HPDE6-E6E7 (cell line): ENCODE measurements around the gene LBHD2.

Experiments
- DNase-seq: peaks from one replicate; pipeline ENCODE4 v3.0.0; 2011; ENCODE audit warnings: missing footprints; ENCODE audit errors: extremely low spot score

LBHD2 gene

GRCh38 chr14:103130017-103130764 is 46.2 kb downstream of the LBHD2 start:
- no peak for DNase-seq

- no peak for DNase-seq
Measured at GRCh38 chr14:103130965-103131364, 47.0 kb downstream of the LBHD2 start.

GRCh38 chr14:103131580-103131979 is 47.6 kb downstream of the LBHD2 start:
- no peak for DNase-seq

- no peak for DNase-seq
Measured at GRCh38 chr14:103132381-103133209, 48.6 kb downstream of the LBHD2 start.

- DNase-seq = no peak
Measured at GRCh38 chr14:103133210-103134140, 49.5 kb downstream of the LBHD2 start.

- DNase-seq = no peak
Measured at GRCh38 chr14:103134405-103134804, 50.4 kb downstream of the LBHD2 start.

GRCh38 chr14:103134919-103135318 is 50.9 kb downstream of the LBHD2 start:
- DNase-seq = no peak

- no peak for DNase-seq
Measured at GRCh38 chr14:103135333-103136260, 51.6 kb downstream of the LBHD2 start.

- DNase-seq = peak; percentile 81
Measured at GRCh38 chr14:103136388-103137271, 52.6 kb downstream of the LBHD2 start.

GRCh38 chr14:103137689-103138300 is 53.8 kb downstream of the LBHD2 start:
- DNase-seq = no peak

- DNase-seq = no peak
Measured at GRCh38 chr14:103138301-103139131, 54.5 kb downstream of the LBHD2 start.

GRCh38 chr14:103139132-103140025 is 55.4 kb downstream of the LBHD2 start:
- no peak for DNase-seq
